Upper lobe of left lung (tissue), 6 donors: ENCODE results near the gene ZNF544. TPM values are rescaled to one million over a fixed set of nuclear protein-coding genes. Genes with fewer than 3 reads are reported as not detected.

Source experiments
- ATAC-seq, 2 donors: fragments of 200-7000 bp; cut with Tn5 transposase; one replicate each; pipeline ENCODE4 v1.9.1; 2022; ENCODE audit warnings: mild to moderate bottlenecking in 2 of 2, moderate library complexity in 2 of 2; ENCODE audit not compliant: low FRiP score in 2 of 2
- DNase-seq, 2 donors: peaks; one replicate each; pipeline ENCODE4 v3.0.0-alpha.2; 2019 to 2020
- H3K27ac ChIP-seq, 4 donors: fragments of 200-600 bp; sonication (generic); one replicate each; pipeline ENCODE4 v1.5.1; 2016 to 2019
- H3K27me3 ChIP-seq, 4 donors: fragments of 200-600 bp; sonication (generic); one replicate each; pipeline ENCODE4 v1.5.1; 2017 to 2019
- H3K36me3 ChIP-seq, 4 donors: fragments of 200-600 bp; sonication (generic); one replicate each; pipeline ENCODE4 v1.5.1; 2016 to 2019
- H3K4me1 ChIP-seq, 4 donors: fragments of 200-600 bp; sonication (generic); one replicate each; pipeline ENCODE4 v1.5.1; 2018 to 2019
- H3K4me3 ChIP-seq, 4 donors: fragments of 200-600 bp; sonication (generic); one replicate each; pipeline ENCODE4 v1.5.1; 2017 to 2019; ENCODE audit warnings: mild to moderate bottlenecking in 2 of 4, moderate library complexity in 1 of 4
- H3K9me3 ChIP-seq, 4 donors: fragments of 200-600 bp; sonication (generic); one replicate each; pipeline ENCODE4 v1.5.1; 2018 to 2019
- EP300 ChIP-seq, 4 donors: sonication (generic); formaldehyde crosslinking; IDR thresholded peaks; one replicate each; pipeline ENCODE4 v1.5.1; 2017; ENCODE audit warnings: antibody characterized with exemption in 4 of 4, control low read depth in 2 of 4
- POLR2A ChIP-seq, 4 donors: fragments of 450-650 bp; IDR thresholded peaks; one replicate each; pipeline ENCODE4 v1.5.1; 2016 to 2017; ENCODE audit warnings: antibody characterized with exemption in 4 of 4, mild to moderate bottlenecking in 2 of 4
- POLR2AphosphoS5 ChIP-seq, 2 donors: sonication (generic); formaldehyde crosslinking; IDR thresholded peaks; one replicate each; pipeline ENCODE4 v1.5.1; 2017; ENCODE audit warnings: antibody characterized with exemption in 2 of 2
- WGBS, 2 donors: methylation state at CpG; one replicate each; pipeline ENCODE4 v1.1.5; 2017 to 2018; 5-methylcytosine and 5-hydroxymethylcytosine counted together
- total RNA-seq, 6 donors: library from RNA; depleted of rRNA in 4 of 6; stranded (reverse); fragments of >200 nt in 4 of 6; gene quantifications; one replicate each; pipeline versions ENCODE4 v1.1.0 to v1.2.1, GENCODE V29; 2016 to 2021
- TF ChIP-seq, protein P1 (sequence below), 6 experiments: fragments of 450-650 bp in 4 of 6; fragments of 200-600 bp in 2 of 6; sonication (generic) in 2 of 6; IDR thresholded peaks; one replicate each; pipeline ENCODE4 v1.5.1; 2016 to 2019; ENCODE audit warnings: antibody characterized with exemption in 6 of 6
- donor health status: DM: no; HTN: no; CAD: no; lungs with moderate emphysema.
- donor health status: DM: no; HTN: yes; CAD: no; lungs with severe emphysema.

Gene ZNF544
- total RNA-seq, 6 donors from 2014 or later: 12.8 to 36.7 (median 20.8) TPM

DNA sequence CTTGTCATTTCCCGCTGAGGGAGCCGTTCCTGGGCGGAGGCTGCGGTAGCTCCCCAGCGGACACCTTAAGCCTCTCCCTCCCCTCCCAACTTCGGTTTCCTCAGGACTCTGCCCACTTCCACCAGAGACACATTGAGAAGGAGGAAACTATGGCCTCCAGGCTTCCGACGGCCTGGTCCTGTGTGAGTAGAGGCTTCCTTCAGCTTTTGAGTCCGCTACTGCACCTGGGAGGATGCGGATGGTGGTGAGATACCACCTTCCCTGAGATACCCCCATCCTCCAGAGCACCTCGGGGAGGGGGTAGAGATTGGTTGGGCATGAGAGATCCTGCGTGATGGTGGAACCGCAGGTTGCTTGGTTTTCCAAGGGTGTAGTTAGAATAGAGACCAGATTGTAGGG is 44.9 kb upstream of the ZNF544 start:
- Histone ChIP-seq H3K27me3 (no peaks in the 10 kb centered on the region), H3K4me1 (peaks cover 0 to 11% (median 0%) of the 10 kb centered on the region in 4 donors), H3K4me3 (peak overlapping the region; percentile 57 to 90 (median 68)), H3K9me3 (peaks cover 84 to 100% (median 93%) of the 10 kb centered on the region in 4 donors), H3K27ac (peak overlapping the region; percentile 94 to 100 (median 98)), H3K36me3 (peaks cover 19 to 42% (median 35%) of the 10 kb centered on the region in 4 donors)
- ATAC-seq (no peak), DNase-seq (no peak)
- WGBS, 2 donors: 16 to 20% methylated on average over 9 to 13 of the region's 13 CpGs
- TF ChIP-seq POLR2AphosphoS5 (IDR thresholded peaks at IDR 0.05) (no peak), POLR2A (IDR thresholded peaks at IDR 0.05) (no peak), EP300 (IDR thresholded peaks at IDR 0.05) (no peak)
- TF ChIP-seq, protein P1, sequence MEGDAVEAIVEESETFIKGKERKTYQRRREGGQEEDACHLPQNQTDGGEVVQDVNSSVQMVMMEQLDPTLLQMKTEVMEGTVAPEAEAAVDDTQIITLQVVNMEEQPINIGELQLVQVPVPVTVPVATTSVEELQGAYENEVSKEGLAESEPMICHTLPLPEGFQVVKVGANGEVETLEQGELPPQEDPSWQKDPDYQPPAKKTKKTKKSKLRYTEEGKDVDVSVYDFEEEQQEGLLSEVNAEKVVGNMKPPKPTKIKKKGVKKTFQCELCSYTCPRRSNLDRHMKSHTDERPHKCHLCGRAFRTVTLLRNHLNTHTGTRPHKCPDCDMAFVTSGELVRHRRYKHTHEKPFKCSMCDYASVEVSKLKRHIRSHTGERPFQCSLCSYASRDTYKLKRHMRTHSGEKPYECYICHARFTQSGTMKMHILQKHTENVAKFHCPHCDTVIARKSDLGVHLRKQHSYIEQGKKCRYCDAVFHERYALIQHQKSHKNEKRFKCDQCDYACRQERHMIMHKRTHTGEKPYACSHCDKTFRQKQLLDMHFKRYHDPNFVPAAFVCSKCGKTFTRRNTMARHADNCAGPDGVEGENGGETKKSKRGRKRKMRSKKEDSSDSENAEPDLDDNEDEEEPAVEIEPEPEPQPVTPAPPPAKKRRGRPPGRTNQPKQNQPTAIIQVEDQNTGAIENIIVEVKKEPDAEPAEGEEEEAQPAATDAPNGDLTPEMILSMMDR (IDR thresholded peaks at IDR 0.05): no peak

DNA sequence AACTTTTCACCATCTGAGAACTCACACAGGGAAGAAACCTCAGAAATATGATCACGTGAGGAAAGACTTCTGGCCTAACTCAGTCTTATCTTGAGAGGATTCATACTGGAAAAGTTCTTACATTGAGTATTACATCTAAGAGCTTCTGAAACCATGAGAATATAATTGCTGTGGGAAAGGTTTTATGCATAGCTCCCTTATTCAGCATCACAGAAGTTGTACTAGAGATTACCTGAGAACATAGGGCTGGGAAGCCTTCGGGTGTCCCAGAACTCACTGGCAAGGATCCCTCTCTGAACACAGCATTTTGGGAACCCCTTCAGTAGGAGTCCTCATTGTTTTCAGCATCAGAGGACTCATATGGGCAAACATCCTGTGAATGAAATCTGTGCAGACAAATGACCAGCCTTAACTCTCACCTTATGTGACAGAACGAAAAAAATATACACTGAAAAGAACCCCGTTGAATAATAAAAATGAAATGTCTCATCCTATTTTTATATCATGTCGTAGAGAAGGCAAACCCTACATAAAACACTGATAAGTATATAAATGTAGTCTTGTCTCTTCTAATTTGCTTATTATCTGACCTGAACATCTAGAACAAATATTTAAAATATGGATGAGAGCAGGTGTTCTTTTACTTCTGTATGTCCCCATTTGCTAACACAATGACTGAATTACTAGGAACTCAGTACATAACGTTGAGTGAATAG is 31.7 kb upstream of the ZNF544 start:
- Histone ChIP-seq H3K4me1 (no peaks in the 10 kb centered on the region), H3K27ac (no peak overlapping the region), H3K9me3 (peaks cover 100% of the 10 kb centered on the region in 4 donors), H3K36me3 (peaks cover 21 to 89% (median 80%) of the 10 kb centered on the region in 4 donors), H3K27me3 (no peaks in the 10 kb centered on the region), H3K4me3 (no peak overlapping the region)
- ATAC-seq (no peak), DNase-seq (no peak)
- WGBS, 2 donors: 84 to 99% methylated on average over 6 of the region's 6 CpGs
- TF ChIP-seq POLR2A (IDR thresholded peaks at IDR 0.05) (no peak), POLR2AphosphoS5 (IDR thresholded peaks at IDR 0.05) (no peak), EP300 (IDR thresholded peaks at IDR 0.05) (no peak)
- TF ChIP-seq, protein P1 (IDR thresholded peaks at IDR 0.05): no peak

DNA sequence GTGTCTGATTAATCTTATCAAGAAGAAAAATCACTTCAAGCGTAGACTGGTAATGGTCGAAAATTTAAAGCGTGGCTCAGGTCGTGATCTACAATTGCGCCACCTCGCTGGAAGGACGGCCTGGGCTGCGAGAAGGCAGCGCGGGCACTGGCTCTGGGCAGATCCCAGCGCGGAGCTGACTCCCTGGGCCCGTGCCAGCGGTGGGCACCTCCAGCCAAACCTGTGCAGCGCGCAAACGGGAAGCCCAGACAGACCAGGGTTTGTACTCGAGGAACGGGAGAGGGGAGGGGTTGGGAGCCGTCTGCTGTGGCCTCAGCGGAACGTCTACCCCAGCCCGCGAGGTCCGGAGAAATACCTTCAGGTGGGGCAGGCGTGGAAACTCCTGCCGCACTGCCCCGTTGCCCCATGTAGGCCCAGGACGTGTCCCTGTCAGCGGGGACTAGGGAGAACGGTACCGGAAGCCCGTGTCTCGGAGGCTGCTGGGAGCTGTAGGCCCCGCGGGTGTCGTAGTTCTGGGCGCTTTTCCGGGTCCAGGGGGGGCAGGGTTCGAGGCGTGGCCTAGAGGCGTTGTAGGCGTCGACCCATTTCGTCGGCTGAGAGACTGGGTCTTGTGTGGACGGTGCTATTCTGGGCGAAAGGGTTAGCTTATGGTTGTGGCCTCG is 24.8 kb upstream of the ZNF544 start:
- ATAC-seq (peak in 1 of 2 donors; percentile 21), DNase-seq (peak in 1 of 2 donors; percentile 49)
- H3K4me1 ChIP-seq: no peaks in the 10 kb centered on the region
- 29 to 45% methylated on average over 18 to 47 of the region's 49 CpGs for WGBS, 2 donors
- H3K36me3 ChIP-seq: peaks cover 22 to 75% (median 53%) of the 10 kb centered on the region in 4 donors
- TF ChIP-seq POLR2A (IDR thresholded peaks at IDR 0.05) (no peak), POLR2AphosphoS5 (IDR thresholded peaks at IDR 0.05) (no peak), EP300 (IDR thresholded peaks at IDR 0.05) (no peak)
- TF ChIP-seq, protein P1 (IDR thresholded peaks at IDR 0.05): no peak
- H3K27me3 ChIP-seq: no peaks in the 10 kb centered on the region
- peaks cover 99 to 100% (median 100%) of the 10 kb centered on the region in 4 donors for H3K9me3 ChIP-seq
- H3K4me3 ChIP-seq: no peak overlapping the region
- H3K27ac ChIP-seq: no peak overlapping the region

DNA sequence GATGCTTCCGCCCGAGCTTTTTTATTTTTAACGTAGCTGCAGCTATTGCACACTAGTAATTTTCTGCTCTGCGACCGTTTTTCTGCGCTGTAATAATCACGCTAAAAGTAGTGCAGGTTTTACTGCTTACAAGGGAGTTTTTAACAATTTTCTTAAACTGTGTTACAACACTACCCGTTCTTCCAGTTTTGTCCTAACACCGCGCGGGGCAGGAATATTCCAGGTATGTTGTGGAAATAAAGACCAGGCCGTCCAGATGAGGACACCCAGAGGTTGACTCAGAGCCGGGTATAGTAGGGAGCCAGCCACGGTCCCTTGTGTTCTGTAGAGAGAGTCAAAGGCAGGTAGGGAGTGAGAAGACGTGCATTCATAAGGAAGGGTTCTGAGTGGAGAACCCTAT is 24.1 kb upstream of the ZNF544 start:
- TF ChIP-seq POLR2AphosphoS5 (IDR thresholded peaks at IDR 0.05): no peak
- no peak for TF ChIP-seq EP300 (IDR thresholded peaks at IDR 0.05)
- TF ChIP-seq, protein P1 (IDR thresholded peaks at IDR 0.05): no peak
- TF ChIP-seq POLR2A (IDR thresholded peaks at IDR 0.05): no peak
- ATAC-seq (no peak), DNase-seq (no peak)
- Histone ChIP-seq H3K27ac (no peak overlapping the region), H3K36me3 (peaks cover 23 to 76% (median 53%) of the 10 kb centered on the region in 4 donors), H3K4me3 (no peak overlapping the region), H3K9me3 (peaks cover 99 to 100% (median 100%) of the 10 kb centered on the region in 4 donors), H3K27me3 (no peaks in the 10 kb centered on the region), H3K4me1 (no peaks in the 10 kb centered on the region)
- WGBS, 2 donors: 51 to 56% methylated on average over 15 of the region's 15 CpGs
